GM21381 (cell line): ENCODE measurements around the gene SNCG.
"Not testable (repeated sequence)": the region's sequence is repeated elsewhere in the genome, so short reads cannot be mapped to it uniquely, and the experiment has no call there.

Experiments
- ATAC-seq: cut with Tn5 transposase; IDR thresholded peaks from one replicate; pipeline ENCODE4 v1.9.1; 2021; ENCODE audit warnings: mild to moderate bottlenecking, moderate library complexity; ENCODE audit not compliant: unreplicated experiment

SNCG gene

GRCh38 chr10:86944471-86944870, 13.9 kb upstream of the SNCG start:
- ATAC-seq: no peak

GRCh38 chr10:86944907-86945306, 13.5 kb upstream of the SNCG start:
- ATAC-seq: no peak

- ATAC-seq: no peak
Measured at GRCh38 chr10:86945361-86946212, 12.8 kb upstream of the SNCG start.

GRCh38 chr10:86946213-86947155, 11.9 kb upstream of the SNCG start:
- ATAC-seq: no peak

GRCh38 chr10:86947806-86948205, 10.6 kb upstream of the SNCG start:
- not testable (repeated sequence) for ATAC-seq

- no peak for ATAC-seq
Measured at GRCh38 chr10:86950349-86950748, 8.1 kb upstream of the SNCG start.

- no peak for ATAC-seq
Measured at GRCh38 chr10:86951184-86951761, 7.1 kb upstream of the SNCG start.

- ATAC-seq: no peak
Measured at GRCh38 chr10:86952106-86952505, 6.3 kb upstream of the SNCG start.

GRCh38 chr10:86952697-86953096, 5.7 kb upstream of the SNCG start:
- ATAC-seq: not testable (repeated sequence)

GRCh38 chr10:86953747-86954680, 4.4 kb upstream of the SNCG start:
- ATAC-seq: no peak

- ATAC-seq: no peak
Measured at GRCh38 chr10:86954681-86955500, 3.5 kb upstream of the SNCG start.

GRCh38 chr10:86955501-86956194, 2.8 kb upstream of the SNCG start:
- ATAC-seq: no peak

- ATAC-seq: no peak
Measured at GRCh38 chr10:86956195-86956847, 2.1 kb upstream of the SNCG start.

- no peak for ATAC-seq
Measured at GRCh38 chr10:86956848-86957448, 1.5 kb upstream of the SNCG start.

- ATAC-seq: no peak
Measured at GRCh38 chr10:86957471-86958115, 806 bp upstream of the SNCG start, which contains the start of gene MMRN2. Gene MMRN2, minus strand, starts transcription at chr10:86957615. Its CDS starts 74 bp downstream, at chr10:86957541.

- no peak for ATAC-seq
Measured at GRCh38 chr10:86958901-86959736, 720 bp downstream of the SNCG start.

- ATAC-seq: no peak
Measured at GRCh38 chr10:86959737-86960002, 1.3 kb downstream of the SNCG start.
